Measurements from ENCODE around the gene HMGB2. TPM values are rescaled to one million over a fixed set of nuclear protein-coding genes. Genes with fewer than 3 reads are reported as not detected.

HMGB2 gene
- total and polyA plus RNA-seq, 7 donors, result 12.3 to 30.2 (median 22.2) TPM

DNA sequence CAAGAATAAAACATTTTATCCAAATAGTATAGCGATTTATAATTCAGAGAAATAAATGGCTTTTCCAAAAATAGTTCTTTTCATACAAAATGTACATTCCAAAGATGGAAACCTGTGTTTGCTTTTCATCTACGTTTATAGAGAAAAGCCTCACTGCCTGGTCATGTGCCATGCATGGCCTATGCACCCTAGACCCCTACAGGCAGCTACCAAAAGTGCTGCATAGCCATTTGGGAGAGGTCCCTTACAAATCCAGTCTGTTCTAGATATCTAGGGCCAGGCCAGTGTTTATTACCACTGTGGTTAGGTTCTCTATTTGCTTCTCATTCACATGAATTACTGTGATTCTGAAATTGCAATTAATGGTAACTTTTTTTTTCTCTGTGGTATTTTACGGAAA is 17.2 kb downstream of the HMGB2 start:
- intact Hi-C loops (cut with DNase I), result loop anchor here (5.0 to 10.0 kb wide), 2 partner anchors 178 to 180 kb away; no protein-coding TSS in a partner anchor
- ATAC-seq (no peak), DNase-seq (no peak)
- peaks cover 0 to 4% of the 10 kb centered on the region in 2 donors for H3K36me3 ChIP-seq (ENCODE audit: insufficient read depth in 1 of 2, low read depth in 1 of 2)
- H3K27ac ChIP-seq, result no peak overlapping the region
- WGBS, 3 donors, result 75 to 85% (median 80%) methylated on average over 3 of the region's 3 CpGs
- H3K27me3 ChIP-seq (ENCODE audit: insufficient read depth in 3 of 3, low read length in 2 of 3), result no peaks in the 10 kb centered on the region
- no peak overlapping the region for H3K4me3 ChIP-seq
- no peaks in the 10 kb centered on the region for H3K4me1 ChIP-seq
- no peaks in the 10 kb centered on the region for H3K9me3 ChIP-seq
- TF ChIP-seq, protein P1, sequence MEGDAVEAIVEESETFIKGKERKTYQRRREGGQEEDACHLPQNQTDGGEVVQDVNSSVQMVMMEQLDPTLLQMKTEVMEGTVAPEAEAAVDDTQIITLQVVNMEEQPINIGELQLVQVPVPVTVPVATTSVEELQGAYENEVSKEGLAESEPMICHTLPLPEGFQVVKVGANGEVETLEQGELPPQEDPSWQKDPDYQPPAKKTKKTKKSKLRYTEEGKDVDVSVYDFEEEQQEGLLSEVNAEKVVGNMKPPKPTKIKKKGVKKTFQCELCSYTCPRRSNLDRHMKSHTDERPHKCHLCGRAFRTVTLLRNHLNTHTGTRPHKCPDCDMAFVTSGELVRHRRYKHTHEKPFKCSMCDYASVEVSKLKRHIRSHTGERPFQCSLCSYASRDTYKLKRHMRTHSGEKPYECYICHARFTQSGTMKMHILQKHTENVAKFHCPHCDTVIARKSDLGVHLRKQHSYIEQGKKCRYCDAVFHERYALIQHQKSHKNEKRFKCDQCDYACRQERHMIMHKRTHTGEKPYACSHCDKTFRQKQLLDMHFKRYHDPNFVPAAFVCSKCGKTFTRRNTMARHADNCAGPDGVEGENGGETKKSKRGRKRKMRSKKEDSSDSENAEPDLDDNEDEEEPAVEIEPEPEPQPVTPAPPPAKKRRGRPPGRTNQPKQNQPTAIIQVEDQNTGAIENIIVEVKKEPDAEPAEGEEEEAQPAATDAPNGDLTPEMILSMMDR (IDR thresholded peaks at IDR 0.05), result peak; percentile 5

- 75 to 86% (median 79%) methylated on average over 2 of the region's 2 CpGs for WGBS, 3 donors
- Histone ChIP-seq H3K4me3 (no peak overlapping the region), H3K27ac (no peak overlapping the region), H3K36me3 (ENCODE audit: insufficient read depth in 1 of 2, low read depth in 1 of 2) (peaks cover 0 to 4% of the 10 kb centered on the region in 2 donors), H3K27me3 (ENCODE audit: insufficient read depth in 3 of 3, low read length in 2 of 3) (no peaks in the 10 kb centered on the region), H3K9me3 (no peaks in the 10 kb centered on the region), H3K4me1 (no peaks in the 10 kb centered on the region)
- DNase-seq (no peak), ATAC-seq (no peak)
- TF ChIP-seq, protein P1 (IDR thresholded peaks at IDR 0.05), result no peak
- intact Hi-C loops (cut with DNase I), result loop anchor here (5.0 to 10.0 kb wide), 2 partner anchors 179 to 181 kb away; no protein-coding TSS in a partner anchor
Observed at GRCh38 chr4:173316060-173316459, 18.1 kb downstream of the HMGB2 start.

DNA sequence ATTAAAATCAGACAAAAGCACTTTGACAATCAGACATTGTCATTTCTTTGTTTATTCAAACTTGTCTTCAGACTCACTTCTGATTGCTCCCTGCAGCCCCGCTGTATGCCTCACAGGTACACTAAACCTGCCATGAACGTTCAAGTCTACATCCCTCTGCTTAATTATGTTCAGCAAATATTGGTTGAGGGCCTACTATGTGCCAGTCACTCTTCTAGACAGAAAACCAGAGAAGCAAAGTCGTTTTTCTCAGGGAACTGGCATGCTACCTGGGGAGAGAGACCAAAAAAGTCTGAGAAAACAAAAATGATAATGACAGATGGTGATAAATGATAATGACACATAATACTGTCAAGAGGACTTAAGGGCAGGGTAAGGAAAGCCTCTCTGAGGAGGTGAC is 19.4 kb downstream of the HMGB2 start:
- no peaks in the 10 kb centered on the region for H3K9me3 ChIP-seq
- no peak for ATAC-seq
- H3K27ac ChIP-seq, result no peak overlapping the region
- TF ChIP-seq, protein P1 (IDR thresholded peaks at IDR 0.05), result no peak
- H3K4me1 ChIP-seq, result no peaks in the 10 kb centered on the region
- peaks cover 0 to 4% of the 10 kb centered on the region in 2 donors for H3K36me3 ChIP-seq (ENCODE audit: insufficient read depth in 1 of 2, low read depth in 1 of 2)
- WGBS, 3 donors, result 87 to 89% (median 88%) methylated on average over 3 of the region's 3 CpGs
- no peak for DNase-seq
- intact Hi-C loops (cut with DNase I), result loop anchor here (5.0 to 10.0 kb wide), 2 partner anchors 180 to 183 kb away; no protein-coding TSS in a partner anchor
- H3K27me3 ChIP-seq (ENCODE audit: insufficient read depth in 3 of 3, low read length in 2 of 3), result no peaks in the 10 kb centered on the region
- H3K4me3 ChIP-seq, result no peak overlapping the region

GRCh38 chr4:173311368-173311767 is 22.8 kb downstream of the HMGB2 start:
- peaks cover 0 to 4% of the 10 kb centered on the region in 2 donors for H3K36me3 ChIP-seq (ENCODE audit: insufficient read depth in 1 of 2, low read depth in 1 of 2)
- 82 to 86% (median 86%) methylated on average over 4 of the region's 4 CpGs for WGBS, 3 donors
- no peak overlapping the region for H3K4me3 ChIP-seq
- TF ChIP-seq, protein P1 (IDR thresholded peaks at IDR 0.05), result no peak
- ATAC-seq (no peak), DNase-seq (no peak)
- intact Hi-C loops (cut with DNase I), result loop anchor here in 1 of 2 donors (10.0 kb wide), 1 partner anchor 183 kb away; no protein-coding TSS in a partner anchor
- no peaks in the 10 kb centered on the region for H3K27me3 ChIP-seq (ENCODE audit: insufficient read depth in 3 of 3, low read length in 2 of 3)
- H3K27ac ChIP-seq, result no peak overlapping the region
- H3K9me3 ChIP-seq, result no peaks in the 10 kb centered on the region
- no peaks in the 10 kb centered on the region for H3K4me1 ChIP-seq

- no peaks in the 10 kb centered on the region for H3K36me3 ChIP-seq (ENCODE audit: insufficient read depth in 1 of 2, low read depth in 1 of 2)
- H3K4me1 ChIP-seq, result no peaks in the 10 kb centered on the region
- no peaks in the 10 kb centered on the region for H3K27me3 ChIP-seq (ENCODE audit: insufficient read depth in 3 of 3, low read length in 2 of 3)
- TF ChIP-seq, protein P1 (IDR thresholded peaks at IDR 0.05), result no peak
- H3K4me3 ChIP-seq, result no peak overlapping the region
- peaks cover 5% of the 10 kb centered on the region for H3K9me3 ChIP-seq
- 85 to 94% (median 89%) methylated on average over 3 of the region's 3 CpGs for WGBS, 3 donors
- no peak for ATAC-seq
- DNase-seq, result no peak
- intact Hi-C loops (cut with DNase I), result no loop called here
- H3K27ac ChIP-seq, result no peak overlapping the region
Observed at GRCh38 chr4:173307778-173308177, 26.4 kb downstream of the HMGB2 start.
